CD4-positive, alpha-beta memory T cell (primary cell): ENCODE results near the gene GPR15. TPM values are rescaled to one million over a fixed set of nuclear protein-coding genes. Genes with fewer than 3 reads are reported as not detected.
A peak's percentile ranks its signal among the peaks of the same experiment; 100 is the strongest.

Experiments
- CTCF ChIA-PET: fragments of 350-600 bp; sonication (Branson Sonifier 250); formaldehyde crosslinking; loops from one replicate; lab custom pipeline; 2021; ENCODE audit warnings: inconsistent platforms; ENCODE audit not compliant: partially characterized antibody; lab: Charles Lee
- POLR2A ChIA-PET: fragments of 350-600 bp; sonication (Branson Sonifier 250); formaldehyde crosslinking; loops from one replicate; lab custom pipeline; 2021; ENCODE audit not compliant: partially characterized antibody; lab: Charles Lee
- DNase-seq, 5 donors: peaks; one replicate each; pipeline versions ENCODE4 v3.0.0 to v3.0.0-alpha.2; 2020 to 2022; ENCODE audit warnings: mixed read lengths in 1 of 5
- H3K27ac ChIP-seq: one replicate; pipeline ENCODE4 v1.7.0; 2013; ENCODE audit warnings: low read depth, low read length
- H3K27me3 ChIP-seq: 2 replicates; pipeline ENCODE4 v1.7.0; 2013; ENCODE audit warnings: mild to moderate bottlenecking, low read length, moderate library complexity; ENCODE audit not compliant: insufficient read depth
- H3K36me3 ChIP-seq: 2 replicates; pipeline ENCODE4 v1.7.0; 2013; ENCODE audit warnings: mild to moderate bottlenecking, low read length, moderate library complexity; ENCODE audit not compliant: insufficient read depth
- H3K4me1 ChIP-seq: 2 replicates; pipeline ENCODE4 v1.7.0; 2013; ENCODE audit warnings: mild to moderate bottlenecking, low read length, moderate library complexity; ENCODE audit not compliant: insufficient read depth
- H3K4me3 ChIP-seq, 2 donors: one replicate each; pipeline ENCODE4 v1.7.0; 2013; ENCODE audit warnings: low read length in 2 of 2, mild to moderate bottlenecking in 1 of 2
- H3K9me3 ChIP-seq, 2 donors: one replicate each; pipeline ENCODE4 v1.7.0; 2013; ENCODE audit warnings: low read length in 2 of 2, control low read depth in 1 of 2; ENCODE audit not compliant: control insufficient read depth in 1 of 2
- H3K27ac Mint-ChIP-seq, 7 donors: one replicate each; pipeline ENCODE4 v1.8.0; 2020 to 2021; ENCODE audit warnings: mixed read lengths in 7 of 7, mild to moderate bottlenecking in 6 of 7, inconsistent platforms in 3 of 7, moderate library complexity in 3 of 7
- H3K27me3 Mint-ChIP-seq, 2 donors: one replicate each; pipeline ENCODE4 v1.8.0; 2020 to 2021; ENCODE audit warnings: mixed read lengths in 2 of 2
- H3K36me3 Mint-ChIP-seq, 2 donors: one replicate each; pipeline ENCODE4 v1.8.0; 2020 to 2021; ENCODE audit warnings: mixed read lengths in 2 of 2, inconsistent platforms in 1 of 2, mild to moderate bottlenecking in 1 of 2
- H3K4me1 Mint-ChIP-seq, 4 donors: one replicate each; pipeline ENCODE4 v1.8.0; 2020 to 2021; ENCODE audit warnings: mixed read lengths in 4 of 4, mild to moderate bottlenecking in 1 of 4
- H3K4me3 Mint-ChIP-seq, 8 donors: one replicate each; pipeline ENCODE4 v1.8.0; 2020 to 2021; ENCODE audit warnings: mixed read lengths in 8 of 8, mild to moderate bottlenecking in 7 of 8, moderate library complexity in 6 of 8, inconsistent platforms in 3 of 8
- H3K9me3 Mint-ChIP-seq, 8 donors: one replicate each; pipeline ENCODE4 v1.8.0; 2020 to 2021; ENCODE audit warnings: mixed read lengths in 8 of 8, mild to moderate bottlenecking in 5 of 8, inconsistent platforms in 3 of 8, moderate library complexity in 1 of 8
- intact Hi-C: fragments of 100-400 bp; cut with micrococcal nuclease; formaldehyde crosslinking; loops from one replicate; pipeline ENCODE4 v1.15.1; 2023
- polyA plus RNA-seq, 2 donors: library from polyadenylated mRNA; unstranded; fragments of 300-500 nt; fragmentation: Illumina TruSeq; gene quantifications; one replicate each; pipeline ENCODE4 v1.2.3, GENCODE V29; 2021
- total RNA-seq, 2 experiments: library from RNA; stranded (reverse); gene quantifications; one replicate each; pipeline ENCODE4 v1.2.3, GENCODE V29; 2021

Gene GPR15
- total and polyA plus RNA-seq, 4 experiments from 2014 or later = 12.9 to 32.0 (median 22.7) TPM

DNA sequence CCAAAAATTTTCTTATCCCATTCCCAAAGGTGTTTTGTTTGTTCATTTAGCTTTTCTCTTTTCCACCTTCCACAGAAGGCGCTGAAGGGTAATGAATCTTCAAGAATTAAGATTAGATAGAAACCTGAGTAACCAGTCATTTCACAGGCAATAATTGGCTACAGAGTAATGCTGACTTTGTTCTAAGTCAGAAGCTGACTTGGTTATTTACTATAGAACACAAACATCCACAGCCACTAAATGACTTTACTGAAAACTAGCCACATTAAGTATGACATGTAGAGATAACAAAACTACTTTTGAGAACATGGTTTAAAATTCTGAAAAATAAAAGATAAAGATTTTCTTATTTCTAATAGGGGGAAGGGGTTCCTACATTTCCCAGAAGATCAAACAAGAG lies 16.8 kb upstream of the GPR15 start:
- Mint-ChIP-seq H3K4me1 (peaks cover 31 to 62% (median 49%) of the 10 kb centered on the region in 4 donors), H3K27me3 (no peaks in the 10 kb centered on the region), H3K4me3 (peak overlapping the region in 1 of 8 donors; percentile 15), H3K9me3 (peaks cover 0 to 3% (median 0%) of the 10 kb centered on the region in 8 donors), H3K27ac (no peak overlapping the region), H3K36me3 (peaks cover 70 to 78% of the 10 kb centered on the region in 2 donors)
- H3K4me1 ChIP-seq = peaks cover 46% of the 10 kb centered on the region
- ChIA-PET POLR2A (interaction anchor here (0.8 to 28.2 kb wide), 4 partner anchors 8 to 58 kb away, joined by 3 to 680 read pairs (median 4); partner anchors contain the start of gene CLDND1), CTCF (interaction anchor here (1.7 kb wide), 1 partner anchor 59 kb away, joined by 5 read pairs; no protein-coding TSS in a partner anchor)
- H3K27ac ChIP-seq = no peak overlapping the region
- intact Hi-C loops = loop anchor here (1.0 kb wide), 1 partner anchor 7 kb away; the partner anchor contains the start of gene CLDND1
- H3K36me3 ChIP-seq = peaks cover 39% of the 10 kb centered on the region
- H3K27me3 ChIP-seq = no peaks in the 10 kb centered on the region
- H3K9me3 ChIP-seq = no peaks in the 10 kb centered on the region
- no peak overlapping the region for H3K4me3 ChIP-seq
- no peak for DNase-seq

DNA sequence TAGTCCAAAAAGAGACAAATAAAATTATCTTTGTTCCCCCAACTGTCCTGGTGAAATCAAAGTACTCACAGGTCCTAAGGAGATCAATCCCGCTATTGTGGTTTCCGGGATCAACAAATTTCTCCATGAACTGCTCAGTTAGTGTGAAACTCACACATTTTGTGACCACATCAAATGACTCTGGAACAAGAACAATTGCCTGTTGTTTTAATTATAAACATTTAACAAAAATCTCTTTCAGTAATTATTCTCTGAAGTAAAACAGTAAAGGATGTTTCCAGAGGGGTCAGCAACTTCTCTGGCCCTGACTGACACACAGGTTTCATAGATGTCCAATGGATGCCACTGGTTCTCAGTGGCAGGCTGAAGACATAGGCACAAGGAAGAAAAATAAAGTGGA lies 13.0 kb upstream of the GPR15 start:
- Histone ChIP-seq H3K27ac (no peak overlapping the region), H3K4me1 (peaks cover 69% of the 10 kb centered on the region), H3K27me3 (no peaks in the 10 kb centered on the region), H3K9me3 (no peaks in the 10 kb centered on the region), H3K4me3 (no peak overlapping the region), H3K36me3 (peaks cover 50% of the 10 kb centered on the region)
- DNase-seq = no peak
- H3K4me3 Mint-ChIP-seq = peak overlapping the region; percentile 26 to 99 (median 72)
- H3K9me3 Mint-ChIP-seq = peaks cover 0 to 3% (median 0%) of the 10 kb centered on the region in 8 donors
- H3K27ac Mint-ChIP-seq = peak overlapping the region; percentile 17 to 88 (median 81)
- H3K36me3 Mint-ChIP-seq = peaks cover 62 to 73% of the 10 kb centered on the region in 2 donors
- intact Hi-C loops = no loop called here
- ChIA-PET POLR2A (interaction anchor here (1.9 to 28.2 kb wide), 2 partner anchors 40 to 52 kb away, joined by 4 to 680 read pairs; no protein-coding TSS in a partner anchor), CTCF (interaction anchor here (0.7 to 5.6 kb wide), 4 partner anchors 45 to 77 kb away, joined by 3 to 46 read pairs (median 14); no protein-coding TSS in a partner anchor)
- H3K27me3 Mint-ChIP-seq = no peaks in the 10 kb centered on the region
- H3K4me1 Mint-ChIP-seq = peaks cover 44 to 74% (median 64%) of the 10 kb centered on the region in 4 donors

DNA sequence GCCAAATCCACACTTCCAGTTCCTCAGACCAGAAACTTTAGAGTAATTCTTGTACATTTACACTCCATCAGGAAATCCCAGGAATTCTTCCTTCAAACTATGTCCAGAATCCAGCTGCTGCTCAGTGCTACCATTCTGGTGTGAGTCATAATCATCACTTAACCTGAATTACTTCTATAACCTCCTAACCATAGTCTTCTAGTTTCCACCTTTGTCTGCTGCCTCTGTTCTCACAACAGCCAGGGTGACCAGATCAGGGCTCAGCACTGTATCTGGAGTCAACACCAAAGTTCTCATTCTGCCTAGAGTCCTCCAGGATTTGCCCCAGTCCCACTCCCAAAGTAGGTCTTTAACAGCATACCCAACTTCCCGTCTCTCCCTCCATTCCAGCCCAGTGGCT lies 12.4 kb upstream of the GPR15 start:
- H3K4me3 ChIP-seq = peak overlapping the region in 1 of 2 donors; percentile 12
- Mint-ChIP-seq H3K9me3 (peaks cover 0 to 3% (median 0%) of the 10 kb centered on the region in 8 donors), H3K4me3 (peak overlapping the region; percentile 26 to 99 (median 72)), H3K27me3 (no peaks in the 10 kb centered on the region), H3K4me1 (peaks cover 44 to 74% (median 63%) of the 10 kb centered on the region in 4 donors), H3K36me3 (peaks cover 62 to 69% of the 10 kb centered on the region in 2 donors), H3K27ac (peak overlapping the region; percentile 74 to 95 (median 81))
- peaks cover 50% of the 10 kb centered on the region for H3K36me3 ChIP-seq
- CTCF ChIA-PET = interaction anchor here (0.6 to 5.6 kb wide), 4 partner anchors 19 to 77 kb away, joined by 3 to 46 read pairs (median 15); no protein-coding TSS in a partner anchor
- POLR2A ChIA-PET = interaction anchor here (1.9 to 28.2 kb wide), 2 partner anchors 39 to 51 kb away, joined by 4 to 680 read pairs; no protein-coding TSS in a partner anchor
- no peaks in the 10 kb centered on the region for H3K27me3 ChIP-seq
- no peak overlapping the region for H3K27ac ChIP-seq
- peaks cover 69% of the 10 kb centered on the region for H3K4me1 ChIP-seq
- DNase-seq = no peak
- intact Hi-C loops = no loop called here
- H3K9me3 ChIP-seq = no peaks in the 10 kb centered on the region

DNA sequence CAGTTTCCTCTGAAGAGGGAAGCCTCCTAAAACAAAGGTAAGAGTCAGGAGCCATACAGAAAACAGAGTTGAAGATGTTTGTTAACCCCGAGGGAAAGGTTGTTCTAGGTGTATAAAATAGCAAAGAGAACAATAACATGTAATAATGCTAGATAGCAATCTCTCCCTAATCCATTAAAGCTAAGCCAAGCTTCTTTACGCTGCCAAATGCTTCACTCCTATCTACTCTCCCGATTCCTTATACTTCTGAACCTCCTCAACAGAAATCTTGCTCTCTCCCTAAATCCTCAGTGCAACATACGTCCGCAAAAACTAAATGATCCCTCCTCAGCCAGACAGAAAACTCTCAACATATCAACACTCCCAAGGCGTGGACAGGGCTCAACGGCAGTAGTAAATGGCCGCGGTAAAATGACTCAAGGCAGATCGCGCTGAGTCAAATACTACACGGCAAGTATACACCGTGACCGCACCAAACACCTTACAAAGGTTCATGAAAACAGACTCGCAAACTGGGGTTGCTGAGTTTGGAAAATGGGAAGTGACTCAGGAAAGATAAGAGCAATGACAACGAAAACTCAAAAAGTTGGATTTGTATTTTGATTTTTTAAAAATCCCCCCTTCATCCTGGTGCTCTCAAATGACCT lies 9.8 kb upstream of the GPR15 start:
- intact Hi-C loops = loop anchor here (1.0 to 5.0 kb wide), 6 partner anchors 8 to 1740 kb away; partner anchors contain the start of gene TBC1D23
- H3K9me3 Mint-ChIP-seq = peaks cover 0 to 3% (median 0%) of the 10 kb centered on the region in 8 donors
- H3K36me3 ChIP-seq = peaks cover 35% of the 10 kb centered on the region
- H3K4me3 Mint-ChIP-seq = peak overlapping the region; percentile 93 to 100 (median 98)
- no peaks in the 10 kb centered on the region for H3K27me3 Mint-ChIP-seq
- peak overlapping the region; percentile 86 to 98 (median 97) for H3K27ac Mint-ChIP-seq
- H3K4me1 ChIP-seq = peaks cover 60% of the 10 kb centered on the region
- ChIA-PET POLR2A (interaction anchor here (0.9 to 28.2 kb wide), 14 partner anchors 10 to 701 kb away, joined by 3 to 680 read pairs (median 17); partner anchors contain the start of genes CPOX, CRYBG3 and GPR15), CTCF (interaction anchor here (0.9 to 5.6 kb wide), 10 partner anchors 10 to 74 kb away, joined by 3 to 46 read pairs (median 7); no protein-coding TSS in a partner anchor)
- H3K36me3 Mint-ChIP-seq = peaks cover 42 to 52% of the 10 kb centered on the region in 2 donors
- H3K27ac ChIP-seq = peak overlapping the region; percentile 97
- H3K9me3 ChIP-seq = no peaks in the 10 kb centered on the region
- DNase-seq = peak; percentile 37 to 78 (median 46)
- H3K27me3 ChIP-seq = no peaks in the 10 kb centered on the region
- peak overlapping the region; percentile 85 to 88 for H3K4me3 ChIP-seq
- peaks cover 41 to 72% (median 54%) of the 10 kb centered on the region in 4 donors for H3K4me1 Mint-ChIP-seq

DNA sequence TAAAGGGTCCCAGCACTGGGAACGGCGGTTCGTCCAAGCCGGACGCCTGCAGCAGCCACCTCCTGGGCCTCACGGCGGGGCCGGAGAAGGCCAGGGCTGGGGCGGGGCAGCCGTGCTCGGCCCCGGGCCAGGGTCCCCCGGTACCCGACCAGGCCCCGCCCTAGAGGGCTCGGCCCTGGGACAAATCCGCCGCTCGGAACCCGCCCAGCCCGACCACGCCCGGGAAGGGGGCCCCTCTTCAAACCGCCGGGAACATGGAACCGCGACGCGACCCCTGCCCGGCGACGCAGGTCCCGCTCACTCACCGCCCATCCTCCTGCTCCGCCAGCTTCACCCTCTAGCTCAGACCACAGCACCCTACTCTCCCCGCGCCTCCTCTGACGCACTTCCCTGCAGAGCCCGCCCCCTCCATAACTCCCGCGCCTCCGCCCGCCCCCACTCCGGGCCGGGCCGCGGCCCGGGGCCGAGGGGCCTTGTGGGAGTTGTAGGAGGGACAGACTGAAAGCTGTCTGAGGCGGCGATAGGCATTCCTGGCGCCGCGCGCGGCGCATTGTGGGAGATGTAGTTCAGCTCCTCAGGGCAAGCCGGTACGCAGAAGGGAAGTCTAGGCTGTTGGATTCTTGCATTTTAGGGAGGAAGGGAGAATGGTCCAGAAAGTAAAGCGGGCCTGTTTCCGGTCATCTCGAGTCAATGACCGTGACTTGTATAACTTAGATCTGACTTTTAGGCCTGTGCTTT lies 9.1 kb upstream of the GPR15 start, which contains the start of gene CLDND1:
Gene CLDND1, minus strand, starts transcription at position 359 of the 738 bp plus-strand sequence. CDS start 1,478 bp downstream, outside the sequence.
- H3K4me1 Mint-ChIP-seq = peaks cover 39 to 65% (median 52%) of the 10 kb centered on the region in 4 donors
- peaks cover 0 to 3% (median 0%) of the 10 kb centered on the region in 8 donors for H3K9me3 Mint-ChIP-seq
- H3K36me3 Mint-ChIP-seq = peaks cover 39 to 48% of the 10 kb centered on the region in 2 donors
- peaks cover 31% of the 10 kb centered on the region for H3K36me3 ChIP-seq
- ChIA-PET POLR2A (interaction anchor here (0.7 to 28.2 kb wide), 19 partner anchors 8 to 1738 kb away, joined by 3 to 680 read pairs (median 6); partner anchors contain the start of genes CPOX, CRYBG3, GPR15 and TBC1D23), CTCF (interaction anchor here (0.7 to 5.6 kb wide), 11 partner anchors 11 to 74 kb away, joined by 3 to 46 read pairs (median 6); no protein-coding TSS in a partner anchor)
- no peaks in the 10 kb centered on the region for H3K27me3 Mint-ChIP-seq
- intact Hi-C loops = loop anchor here (1.0 to 5.0 kb wide), 9 partner anchors 8 to 1740 kb away; partner anchors contain the start of genes ARL6, CMSS1, CPOX and TBC1D23
- peak within 1 kb of the TSS; percentile 85 to 88 for H3K4me3 ChIP-seq
- H3K4me1 ChIP-seq = peaks cover 55% of the 10 kb centered on the region
- peak within 1 kb of the TSS; percentile 86 to 99 (median 97) for H3K27ac Mint-ChIP-seq
- no peaks in the 10 kb centered on the region for H3K9me3 ChIP-seq
- peak within 1 kb of the TSS; percentile 93 to 100 (median 98) for H3K4me3 Mint-ChIP-seq
- peak; percentile 93 to 96 (median 94) for DNase-seq
- H3K27me3 ChIP-seq = no peaks in the 10 kb centered on the region
- H3K27ac ChIP-seq = peak within 1 kb of the TSS; percentile 97

DNA sequence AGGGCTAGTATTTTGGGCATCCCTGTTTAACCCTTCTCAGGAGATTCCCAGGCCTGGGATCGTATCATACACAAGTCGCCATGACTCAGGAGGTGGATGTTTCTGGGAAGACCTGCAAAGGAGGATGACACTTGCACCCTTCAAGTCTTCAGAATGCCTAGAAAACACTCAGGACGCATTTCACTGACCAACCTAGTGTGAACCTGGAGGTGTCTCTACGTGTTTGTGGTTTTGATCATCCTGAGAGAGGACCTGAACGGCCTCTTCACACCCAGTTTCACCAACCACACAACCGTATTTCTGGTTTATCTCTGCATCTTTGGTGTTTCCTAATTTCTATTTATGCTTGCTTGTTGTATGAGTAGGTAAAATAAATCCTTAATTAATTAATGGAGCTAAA lies 6.3 kb upstream of the GPR15 start:
- Histone ChIP-seq H3K27ac (no peak overlapping the region), H3K27me3 (no peaks in the 10 kb centered on the region), H3K4me3 (no peak overlapping the region), H3K9me3 (no peaks in the 10 kb centered on the region), H3K36me3 (peaks cover 6% of the 10 kb centered on the region), H3K4me1 (peaks cover 27% of the 10 kb centered on the region)
- ChIA-PET POLR2A (interaction anchor here (28.2 kb wide), 1 partner anchor 33 kb away, joined by 680 read pairs; no protein-coding TSS in a partner anchor), CTCF (interaction anchor here (0.7 to 1.0 kb wide), 2 partner anchors 20 to 47 kb away, joined by 3 read pairs; no protein-coding TSS in a partner anchor)
- H3K4me3 Mint-ChIP-seq = peak overlapping the region in 2 of 8 donors; percentile 32 to 34
- intact Hi-C loops = no loop called here
- H3K4me1 Mint-ChIP-seq = peaks cover 19 to 39% (median 26%) of the 10 kb centered on the region in 4 donors
- H3K9me3 Mint-ChIP-seq = peaks cover 0 to 2% (median 0%) of the 10 kb centered on the region in 8 donors
- H3K36me3 Mint-ChIP-seq = peaks cover 12 to 20% of the 10 kb centered on the region in 2 donors
- H3K27me3 Mint-ChIP-seq = no peaks in the 10 kb centered on the region
- H3K27ac Mint-ChIP-seq = peak overlapping the region in 4 of 7 donors; percentile 10 to 81 (median 49)
- peak in 1 of 5 donors; percentile 36 for DNase-seq
